DOHH2 (cell line): ENCODE measurements around the gene DISC1.

ENCODE experiments used
- EZH2phosphoT487 ChIP-seq: fragments of 200-600 bp; sonication (generic); IDR thresholded peaks from 2 replicates; pipeline ENCODE4 v1.6.1; 2017; ENCODE audit warnings: borderline replicate concordance, mild to moderate bottlenecking, antibody characterized with exemption, low read length, moderate library complexity, mixed read lengths
- TF ChIP-seq, protein P1 (sequence below): fragments of 200-600 bp; sonication (generic); IDR thresholded peaks from one replicate; pipeline ENCODE4 v1.5.1; 2014; ENCODE audit warnings: antibody characterized with exemption, mild to moderate bottlenecking, low read depth, low read length; ENCODE audit not compliant: poor library complexity, severe bottlenecking

- TF ChIP-seq, protein P1, sequence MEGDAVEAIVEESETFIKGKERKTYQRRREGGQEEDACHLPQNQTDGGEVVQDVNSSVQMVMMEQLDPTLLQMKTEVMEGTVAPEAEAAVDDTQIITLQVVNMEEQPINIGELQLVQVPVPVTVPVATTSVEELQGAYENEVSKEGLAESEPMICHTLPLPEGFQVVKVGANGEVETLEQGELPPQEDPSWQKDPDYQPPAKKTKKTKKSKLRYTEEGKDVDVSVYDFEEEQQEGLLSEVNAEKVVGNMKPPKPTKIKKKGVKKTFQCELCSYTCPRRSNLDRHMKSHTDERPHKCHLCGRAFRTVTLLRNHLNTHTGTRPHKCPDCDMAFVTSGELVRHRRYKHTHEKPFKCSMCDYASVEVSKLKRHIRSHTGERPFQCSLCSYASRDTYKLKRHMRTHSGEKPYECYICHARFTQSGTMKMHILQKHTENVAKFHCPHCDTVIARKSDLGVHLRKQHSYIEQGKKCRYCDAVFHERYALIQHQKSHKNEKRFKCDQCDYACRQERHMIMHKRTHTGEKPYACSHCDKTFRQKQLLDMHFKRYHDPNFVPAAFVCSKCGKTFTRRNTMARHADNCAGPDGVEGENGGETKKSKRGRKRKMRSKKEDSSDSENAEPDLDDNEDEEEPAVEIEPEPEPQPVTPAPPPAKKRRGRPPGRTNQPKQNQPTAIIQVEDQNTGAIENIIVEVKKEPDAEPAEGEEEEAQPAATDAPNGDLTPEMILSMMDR, result no peak
- no peak for TF ChIP-seq EZH2phosphoT487
Observed at GRCh38 chr1:232040260-232040659, 413.7 kb downstream of the DISC1 start.
